KMS-11 (cell line): Measurements from ENCODE around the gene MAP3K20.
"Not testable (repeated sequence)": the region's sequence is repeated elsewhere in the genome, so short reads cannot be mapped to it uniquely, and the experiment has no call there.

Experiments
- H2AFZ ChIP-seq: fragments of 200-600 bp; sonication (generic); 2 replicates; pipeline ENCODE4 v1.6.1; 2016; ENCODE audit warnings: antibody characterized with exemption, mixed run types, low read depth
- H3K27ac ChIP-seq: fragments of 200-600 bp; sonication (generic); 2 replicates; pipeline ENCODE4 v1.6.1; 2016; ENCODE audit warnings: mild to moderate bottlenecking, mixed run types
- H3K27me3 ChIP-seq: fragments of 200-600 bp; sonication (generic); 2 replicates; pipeline ENCODE4 v1.6.1; 2017; ENCODE audit warnings: mild to moderate bottlenecking, low read depth, mixed run types, moderate library complexity; ENCODE audit not compliant: insufficient read depth
- H3K36me3 ChIP-seq: fragments of 200-600 bp; sonication (generic); 2 replicates; pipeline ENCODE4 v1.6.1; 2017; ENCODE audit warnings: mild to moderate bottlenecking, mixed run types; ENCODE audit not compliant: insufficient read depth
- H3K4me1 ChIP-seq: fragments of 200-600 bp; sonication (generic); 2 replicates; pipeline ENCODE4 v1.6.1; 2016; ENCODE audit warnings: mild to moderate bottlenecking, low read depth, mixed run types; ENCODE audit not compliant: poor library complexity, severe bottlenecking
- H3K4me2 ChIP-seq: fragments of 200-600 bp; sonication (generic); 2 replicates; pipeline ENCODE4 v1.7.0; 2016; ENCODE audit warnings: mild to moderate bottlenecking, mixed run types
- H3K4me3 ChIP-seq: fragments of 200-600 bp; sonication (generic); IDR thresholded peaks from 2 replicates; pipeline ENCODE4 v1.6.1; 2017; ENCODE audit warnings: low read depth, low read length, mixed read lengths; ENCODE audit not compliant: insufficient read depth
- H3K79me2 ChIP-seq: fragments of 200-600 bp; sonication (generic); 2 replicates; pipeline ENCODE4 v1.6.1; 2016; ENCODE audit warnings: low read depth, mixed run types; ENCODE audit not compliant: insufficient read depth
- H3K9ac ChIP-seq: fragments of 200-600 bp; sonication (generic); 2 replicates; pipeline ENCODE4 v1.6.1; 2016; ENCODE audit warnings: mild to moderate bottlenecking, mixed run types
- H4K20me1 ChIP-seq: fragments of 200-600 bp; sonication (generic); 2 replicates; pipeline ENCODE4 v1.6.1; 2016; ENCODE audit warnings: mild to moderate bottlenecking, mixed run types; ENCODE audit not compliant: insufficient read depth
- TF ChIP-seq, protein P1 (sequence below): fragments of 200-600 bp; sonication (generic); conservative IDR thresholded peaks from 2 replicates; pipeline ENCODE4 v1.6.1; 2017; ENCODE audit warnings: low read depth, mild to moderate bottlenecking, antibody characterized with exemption, low read length, moderate library complexity, mixed read lengths

The MAP3K20 gene

DNA sequence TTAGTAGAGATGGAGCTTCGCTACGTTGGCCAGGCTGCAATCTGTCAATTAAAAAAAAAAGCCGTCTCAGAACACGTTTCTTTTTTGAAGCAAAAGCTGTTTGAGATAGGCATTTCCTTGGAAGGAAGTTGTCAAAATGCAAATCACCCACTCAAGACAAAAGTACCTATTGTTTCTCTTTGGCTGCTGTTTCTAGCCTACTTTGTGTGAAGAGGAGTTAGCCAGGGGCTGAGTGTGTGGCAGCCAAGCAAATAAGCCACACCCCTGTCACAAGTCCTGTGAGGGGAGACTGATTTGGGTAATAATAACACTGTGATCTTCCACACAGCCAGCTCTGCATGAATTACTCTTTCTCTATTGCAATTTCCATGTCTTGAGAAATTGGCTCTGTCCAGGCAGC, 231.6 kb downstream of the MAP3K20 start:
- TF ChIP-seq, protein P1, sequence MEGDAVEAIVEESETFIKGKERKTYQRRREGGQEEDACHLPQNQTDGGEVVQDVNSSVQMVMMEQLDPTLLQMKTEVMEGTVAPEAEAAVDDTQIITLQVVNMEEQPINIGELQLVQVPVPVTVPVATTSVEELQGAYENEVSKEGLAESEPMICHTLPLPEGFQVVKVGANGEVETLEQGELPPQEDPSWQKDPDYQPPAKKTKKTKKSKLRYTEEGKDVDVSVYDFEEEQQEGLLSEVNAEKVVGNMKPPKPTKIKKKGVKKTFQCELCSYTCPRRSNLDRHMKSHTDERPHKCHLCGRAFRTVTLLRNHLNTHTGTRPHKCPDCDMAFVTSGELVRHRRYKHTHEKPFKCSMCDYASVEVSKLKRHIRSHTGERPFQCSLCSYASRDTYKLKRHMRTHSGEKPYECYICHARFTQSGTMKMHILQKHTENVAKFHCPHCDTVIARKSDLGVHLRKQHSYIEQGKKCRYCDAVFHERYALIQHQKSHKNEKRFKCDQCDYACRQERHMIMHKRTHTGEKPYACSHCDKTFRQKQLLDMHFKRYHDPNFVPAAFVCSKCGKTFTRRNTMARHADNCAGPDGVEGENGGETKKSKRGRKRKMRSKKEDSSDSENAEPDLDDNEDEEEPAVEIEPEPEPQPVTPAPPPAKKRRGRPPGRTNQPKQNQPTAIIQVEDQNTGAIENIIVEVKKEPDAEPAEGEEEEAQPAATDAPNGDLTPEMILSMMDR, result no peak
- H3K4me1 ChIP-seq, result no peaks in the 10 kb centered on the region
- no peaks in the 10 kb centered on the region for H3K36me3 ChIP-seq
- no peaks in the 10 kb centered on the region for H3K79me2 ChIP-seq
- H2AFZ ChIP-seq, result no peak overlapping the region
- H3K27ac ChIP-seq, result no peak overlapping the region
- no peaks in the 10 kb centered on the region for H4K20me1 ChIP-seq
- H3K9ac ChIP-seq, result no peak overlapping the region
- no peak overlapping the region for H3K4me2 ChIP-seq
- H3K4me3 ChIP-seq, result no peak overlapping the region
- no peaks in the 10 kb centered on the region for H3K27me3 ChIP-seq

DNA sequence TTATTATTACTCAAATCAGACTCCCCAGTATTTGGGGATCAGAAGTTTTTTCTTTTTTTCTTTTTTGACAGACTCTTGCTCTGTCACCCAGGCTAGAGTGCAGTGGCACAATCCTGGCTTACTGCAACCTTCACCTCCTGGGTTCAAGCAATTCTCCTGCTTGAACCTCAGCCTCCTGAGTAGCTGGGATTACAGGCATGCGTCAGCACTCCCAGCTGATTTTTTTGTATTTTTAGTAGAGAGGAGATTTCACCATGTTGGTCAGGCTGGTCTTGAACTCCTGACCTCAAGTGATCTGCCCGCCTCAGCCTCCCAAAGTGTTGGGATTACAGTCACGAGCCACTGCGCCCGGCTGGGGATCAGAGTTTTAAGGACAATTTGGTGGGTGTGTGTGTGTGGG, 233.7 kb downstream of the MAP3K20 start:
- not testable (repeated sequence) for H3K4me2 ChIP-seq, H2AFZ ChIP-seq, H3K27me3 ChIP-seq, H3K36me3 ChIP-seq, H4K20me1 ChIP-seq, H3K9ac ChIP-seq, H3K27ac ChIP-seq, H3K4me3 ChIP-seq, H3K4me1 ChIP-seq, H3K79me2 ChIP-seq

DNA sequence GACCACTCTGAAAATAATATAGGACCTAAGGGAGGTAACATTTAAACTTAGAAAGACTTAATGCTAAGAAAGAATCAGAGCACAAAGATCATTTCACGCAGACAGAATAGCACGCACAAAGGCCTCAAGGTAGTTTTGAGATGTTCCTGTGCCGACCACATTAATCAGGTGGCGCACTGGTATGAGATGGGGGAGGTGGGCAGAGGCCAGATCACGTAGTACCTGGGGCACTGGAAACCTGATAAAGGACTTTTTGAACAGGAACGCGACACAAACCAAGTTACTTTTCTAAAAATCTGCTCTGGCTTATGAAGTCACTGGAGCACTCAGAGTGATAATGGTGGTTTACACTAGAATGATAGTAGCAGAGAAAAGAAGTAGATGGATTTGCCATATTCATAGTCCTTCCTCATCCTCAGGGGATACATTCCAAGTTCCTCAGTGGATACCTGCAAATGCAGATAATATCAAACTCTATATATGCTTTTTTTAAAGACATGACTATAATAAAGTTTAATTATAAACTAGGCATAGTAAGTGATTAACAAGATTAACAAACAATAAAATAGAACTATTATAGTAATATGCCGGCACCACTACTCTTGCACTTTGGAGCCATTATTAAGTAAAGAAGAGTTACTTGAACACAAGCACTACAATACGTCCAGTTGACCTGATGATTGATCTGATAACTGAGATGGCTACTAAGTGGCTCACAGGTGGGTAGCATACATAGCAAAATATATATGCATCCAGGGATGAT, 236.4 kb downstream of the MAP3K20 start:
- H3K27ac ChIP-seq, result no peak overlapping the region
- TF ChIP-seq, protein P1, result no peak
- no peaks in the 10 kb centered on the region for H3K79me2 ChIP-seq
- H3K9ac ChIP-seq, result no peak overlapping the region
- H2AFZ ChIP-seq, result no peak overlapping the region
- no peaks in the 10 kb centered on the region for H3K4me1 ChIP-seq
- no peaks in the 10 kb centered on the region for H3K36me3 ChIP-seq
- H4K20me1 ChIP-seq, result no peaks in the 10 kb centered on the region
- H3K27me3 ChIP-seq, result no peaks in the 10 kb centered on the region
- H3K4me2 ChIP-seq, result no peak overlapping the region
- H3K4me3 ChIP-seq, result no peak overlapping the region
